WERI-Rb-1 (cell line): Measurements from ENCODE around the gene PHF21A.
"Not testable (repeated sequence)": the region's sequence is repeated elsewhere in the genome, so short reads cannot be mapped to it uniquely, and the experiment has no call there.

Experiments used
- DNase-seq: peaks from one replicate; pipeline ENCODE4 v3.0.0-alpha.2; 2020
- H3K27ac ChIP-seq: fragments of 250-450 bp; sonication (Bioruptor Pico); 2 replicates; pipeline ENCODE4 v1.5.1; 2020; ENCODE audit warnings: mild to moderate bottlenecking, moderate library complexity
- H3K27me3 ChIP-seq: fragments of 250-450 bp; sonication (Bioruptor Pico); 2 replicates; pipeline ENCODE4 v1.5.1; 2021; ENCODE audit warnings: mild to moderate bottlenecking, low read depth, moderate library complexity; ENCODE audit not compliant: insufficient read depth, severe bottlenecking
- H3K36me3 ChIP-seq: fragments of 250-450 bp; sonication (Bioruptor Pico); 2 replicates; pipeline ENCODE4 v1.5.1; 2020; ENCODE audit warnings: mild to moderate bottlenecking, moderate library complexity
- H3K4me3 ChIP-seq: 2 replicates; pipeline ENCODE4 v1.5.1; 2011; ENCODE audit warnings: low read depth, mild to moderate bottlenecking, control low read depth, low read length
- H3K9me3 ChIP-seq: fragments of 250-450 bp; sonication (Bioruptor Pico); 2 replicates; pipeline ENCODE4 v1.5.1; 2021; ENCODE audit warnings: mild to moderate bottlenecking, moderate library complexity; ENCODE audit not compliant: severe bottlenecking
- TF ChIP-seq, protein P1 (sequence below): IDR thresholded peaks from 2 replicates; pipeline ENCODE4 v1.5.1; 2011; ENCODE audit warnings: low read depth, mild to moderate bottlenecking, control low read depth, inconsistent platforms, low read length

The PHF21A gene

GRCh38 chr11:45984192-45984591 lies 137.1 kb downstream of the PHF21A start:
- Histone ChIP-seq H3K36me3 (peaks cover 4% of the 10 kb centered on the region; the same call in 1 of the 2 replicates), H3K27me3 (no peaks in the 10 kb centered on the region), H3K4me3 (no peak overlapping the region), H3K27ac (no peak overlapping the region), H3K9me3 (no peaks in the 10 kb centered on the region)
- DNase-seq = no peak
- TF ChIP-seq, protein P1, sequence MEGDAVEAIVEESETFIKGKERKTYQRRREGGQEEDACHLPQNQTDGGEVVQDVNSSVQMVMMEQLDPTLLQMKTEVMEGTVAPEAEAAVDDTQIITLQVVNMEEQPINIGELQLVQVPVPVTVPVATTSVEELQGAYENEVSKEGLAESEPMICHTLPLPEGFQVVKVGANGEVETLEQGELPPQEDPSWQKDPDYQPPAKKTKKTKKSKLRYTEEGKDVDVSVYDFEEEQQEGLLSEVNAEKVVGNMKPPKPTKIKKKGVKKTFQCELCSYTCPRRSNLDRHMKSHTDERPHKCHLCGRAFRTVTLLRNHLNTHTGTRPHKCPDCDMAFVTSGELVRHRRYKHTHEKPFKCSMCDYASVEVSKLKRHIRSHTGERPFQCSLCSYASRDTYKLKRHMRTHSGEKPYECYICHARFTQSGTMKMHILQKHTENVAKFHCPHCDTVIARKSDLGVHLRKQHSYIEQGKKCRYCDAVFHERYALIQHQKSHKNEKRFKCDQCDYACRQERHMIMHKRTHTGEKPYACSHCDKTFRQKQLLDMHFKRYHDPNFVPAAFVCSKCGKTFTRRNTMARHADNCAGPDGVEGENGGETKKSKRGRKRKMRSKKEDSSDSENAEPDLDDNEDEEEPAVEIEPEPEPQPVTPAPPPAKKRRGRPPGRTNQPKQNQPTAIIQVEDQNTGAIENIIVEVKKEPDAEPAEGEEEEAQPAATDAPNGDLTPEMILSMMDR = no peak

DNA sequence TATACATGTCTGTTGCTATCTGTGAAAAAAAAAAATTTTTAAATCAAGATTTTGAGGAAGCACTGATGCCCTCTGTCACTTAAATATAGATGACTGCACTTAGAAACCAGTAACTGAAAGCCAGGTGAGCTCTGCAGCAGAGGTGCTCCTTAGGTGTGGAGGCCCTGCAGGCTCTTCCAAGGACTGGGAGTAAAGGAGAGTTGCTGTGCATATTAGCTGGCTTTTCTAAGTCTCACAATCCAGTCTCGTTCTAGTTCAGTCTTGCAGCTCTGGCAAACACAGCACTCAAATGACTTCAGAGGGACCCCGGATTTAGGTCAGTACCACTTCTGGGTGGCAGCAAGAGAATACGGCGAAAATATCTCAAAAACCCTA lies 137.8 kb downstream of the PHF21A start:
- TF ChIP-seq, protein P1 = no peak
- Histone ChIP-seq H3K4me3 (no peak overlapping the region), H3K27me3 (no peaks in the 10 kb centered on the region), H3K9me3 (no peaks in the 10 kb centered on the region), H3K27ac (no peak overlapping the region), H3K36me3 (peaks cover 11% of the 10 kb centered on the region)
- no peak for DNase-seq

- peak; percentile 27 for DNase-seq
- no peak overlapping the region for H3K27ac ChIP-seq
- no peaks in the 10 kb centered on the region for H3K9me3 ChIP-seq
- H3K36me3 ChIP-seq = peaks cover 13% of the 10 kb centered on the region
- TF ChIP-seq, protein P1 = no peak
- no peaks in the 10 kb centered on the region for H3K27me3 ChIP-seq
- H3K4me3 ChIP-seq = no peak overlapping the region
Measured at GRCh38 chr11:45982656-45983470, 138.4 kb downstream of the PHF21A start.

- H3K27me3 ChIP-seq, H3K4me3 ChIP-seq, H3K27ac ChIP-seq, H3K9me3 ChIP-seq, DNase-seq: not testable (repeated sequence)
- peaks cover 17% of the 10 kb centered on the region for H3K36me3 ChIP-seq
Measured at GRCh38 chr11:45981826-45982225, 139.4 kb downstream of the PHF21A start.

DNA sequence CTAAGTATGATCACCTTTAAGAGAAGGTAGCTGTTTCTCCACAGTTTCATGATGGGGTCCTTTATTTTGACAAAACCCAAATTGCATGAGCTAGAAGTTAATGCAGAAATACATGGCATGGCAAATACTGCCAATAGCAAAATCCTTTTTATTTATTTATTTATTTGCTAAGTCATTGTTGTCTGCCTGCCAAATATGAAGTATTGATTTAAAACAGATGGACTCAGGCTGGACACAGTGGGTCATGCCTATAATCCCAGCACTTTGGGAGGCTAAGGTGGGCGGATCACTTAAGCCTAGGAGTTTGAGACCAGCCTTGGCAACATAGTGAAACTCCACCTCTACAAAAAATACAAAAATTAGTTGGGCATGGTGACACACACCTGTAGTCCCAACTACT lies 146.4 kb downstream of the PHF21A start:
- H3K27ac ChIP-seq = no peak overlapping the region
- H3K27me3 ChIP-seq = no peaks in the 10 kb centered on the region
- H3K4me3 ChIP-seq = no peak overlapping the region
- no peaks in the 10 kb centered on the region for H3K9me3 ChIP-seq
- H3K36me3 ChIP-seq = peaks cover 32% of the 10 kb centered on the region
- DNase-seq = no peak
- TF ChIP-seq, protein P1 = no peak

GRCh38 chr11:45973601-45974000 lies 147.7 kb downstream of the PHF21A start:
- no peak overlapping the region for H3K27ac ChIP-seq
- peaks cover 30% of the 10 kb centered on the region for H3K36me3 ChIP-seq
- no peaks in the 10 kb centered on the region for H3K9me3 ChIP-seq
- H3K4me3 ChIP-seq = no peak overlapping the region
- TF ChIP-seq, protein P1 = no peak
- DNase-seq = no peak
- H3K27me3 ChIP-seq = no peaks in the 10 kb centered on the region
